Sciatic nerve (tissue), 2 donors: ENCODE results near the gene PPM1G. TPM values are rescaled to one million over a fixed set of nuclear protein-coding genes. Genes with fewer than 3 reads are reported as not detected.
"Not testable (repeated sequence)": the region's sequence is repeated elsewhere in the genome, so short reads cannot be mapped to it uniquely, and the experiment has no call there.

Experiments used
- ATAC-seq: fragments of 200-7000 bp; cut with Tn5 transposase; one replicate; pipeline ENCODE4 v1.9.1; 2020; ENCODE audit warnings: mild to moderate bottlenecking, moderate library complexity
- DNase-seq: peaks from one replicate; pipeline ENCODE4 v3.0.0-alpha.2; 2020; ENCODE audit warnings: low spot score
- intact Hi-C: fragments of 100-400 bp; cut with DNase I; formaldehyde crosslinking; loops from one replicate; pipeline ENCODE4 v1.14.2; 2022
- total RNA-seq: library from RNA; stranded (reverse); fragmentation: NEBNext Ultra II Directional; extraction: Animal tissue kit (Norgen Biotek cat#: 25700); gene quantifications from one replicate; pipeline ENCODE4 v1.2.1, GENCODE V29; 2021
- donor health status: DM: no; HTN: no; CAD: no.
- donor health status: DM: no; HTN: no; CAD: no.

PPM1G gene
- 37.8 TPM for total RNA-seq

GRCh38 chr2:27409321-27410073 is at the start of gene PPM1G:
PPM1G (minus strand) TSS chr2:27409591; CDS start chr2:27409422, 169 bp downstream.
- intact Hi-C loops: no loop called here
- ATAC-seq (peak; percentile 100), DNase-seq (peak; percentile 98)

- intact Hi-C loops: no loop called here
- DNase-seq (no peak), ATAC-seq (no peak)
Observed at GRCh38 chr2:27453968-27454367, 44.6 kb upstream of the PPM1G start.

DNA sequence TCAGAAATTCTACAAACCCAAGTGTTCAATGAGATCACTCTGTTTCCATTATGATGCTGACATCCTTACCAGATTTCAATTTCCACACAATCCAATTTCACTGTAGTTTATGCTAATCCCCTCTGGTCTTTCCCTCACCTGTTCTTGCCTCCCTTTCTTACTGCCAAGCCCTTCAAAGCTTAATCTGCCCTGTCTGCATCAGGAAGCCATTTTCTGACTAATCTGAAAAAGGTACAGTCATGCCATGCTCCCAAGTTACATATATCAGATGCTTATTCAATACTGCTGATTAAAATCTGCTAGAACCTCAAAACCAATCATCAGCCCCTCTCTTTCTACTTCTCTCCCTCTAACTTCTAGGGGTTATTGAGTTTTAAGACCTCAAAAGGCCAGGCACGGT is 41.7 kb upstream of the PPM1G start:
- no peak for ATAC-seq
- DNase-seq: no peak
- intact Hi-C loops: no loop called here

- ATAC-seq (no peak), DNase-seq (no peak)
- intact Hi-C loops: no loop called here
Observed at GRCh38 chr2:27448381-27448780, 39.0 kb upstream of the PPM1G start.

DNA sequence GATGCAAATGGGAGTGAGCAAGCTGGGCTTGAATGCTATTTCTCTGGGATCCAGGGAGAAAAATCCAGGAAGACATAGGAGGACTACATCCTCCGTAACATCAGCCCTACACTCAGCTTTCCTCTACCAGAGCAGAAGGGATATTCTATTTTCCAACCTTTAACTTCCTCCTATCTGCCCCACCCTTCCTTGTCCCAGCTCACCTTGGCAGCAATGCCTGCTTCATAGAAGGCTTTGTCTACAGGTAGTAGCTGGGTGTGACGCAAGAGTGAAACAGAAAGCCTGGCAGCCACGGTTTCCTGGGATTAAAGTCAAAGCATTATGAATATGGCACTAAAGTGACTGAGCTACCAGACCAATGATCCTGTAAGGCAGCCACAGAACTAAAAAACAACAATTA is 36.7 kb upstream of the PPM1G start:
- ATAC-seq (no peak), DNase-seq (no peak)
- intact Hi-C loops: no loop called here

DNA sequence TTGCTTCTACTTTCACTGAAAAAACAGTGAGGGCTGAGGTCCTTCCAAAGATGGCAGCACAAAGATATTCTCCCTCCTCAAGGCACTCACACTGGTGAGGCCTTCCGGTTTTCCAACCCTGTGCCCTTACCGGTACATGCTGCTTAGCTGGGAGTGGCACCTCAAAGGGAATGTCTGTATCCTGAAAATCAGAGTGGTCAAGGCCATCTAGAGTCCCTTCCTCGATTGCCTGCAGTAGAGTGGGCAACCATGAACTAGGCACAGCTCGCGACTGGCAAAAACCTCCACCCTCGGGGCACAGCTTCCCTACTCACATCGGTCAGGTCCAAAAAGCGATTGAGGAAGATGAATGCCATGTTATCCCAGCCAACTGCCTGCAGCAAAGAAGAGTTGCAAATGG is 36.2 kb upstream of the PPM1G start:
- ATAC-seq: no peak
- no peak for DNase-seq
- intact Hi-C loops: no loop called here

- ATAC-seq (no peak), DNase-seq (no peak)
- intact Hi-C loops: no loop called here
Observed at GRCh38 chr2:27445155-27445554, 35.8 kb upstream of the PPM1G start.

- intact Hi-C loops: no loop called here
- ATAC-seq (peak; percentile 38), DNase-seq (no peak)
Observed at GRCh38 chr2:27442920-27443282, 33.5 kb upstream of the PPM1G start.

- DNase-seq (no peak), ATAC-seq (peak; percentile 47)
- intact Hi-C loops: no loop called here
Observed at GRCh38 chr2:27441958-27442919, 32.8 kb upstream of the PPM1G start, which contains the start of gene KRTCAP3. KRTCAP3 (plus strand) TSS chr2:27442381; CDS start chr2:27442413, 32 bp downstream.

GRCh38 chr2:27441226-27441926 is 32.0 kb upstream of the PPM1G start:
- intact Hi-C loops: no loop called here

DNA sequence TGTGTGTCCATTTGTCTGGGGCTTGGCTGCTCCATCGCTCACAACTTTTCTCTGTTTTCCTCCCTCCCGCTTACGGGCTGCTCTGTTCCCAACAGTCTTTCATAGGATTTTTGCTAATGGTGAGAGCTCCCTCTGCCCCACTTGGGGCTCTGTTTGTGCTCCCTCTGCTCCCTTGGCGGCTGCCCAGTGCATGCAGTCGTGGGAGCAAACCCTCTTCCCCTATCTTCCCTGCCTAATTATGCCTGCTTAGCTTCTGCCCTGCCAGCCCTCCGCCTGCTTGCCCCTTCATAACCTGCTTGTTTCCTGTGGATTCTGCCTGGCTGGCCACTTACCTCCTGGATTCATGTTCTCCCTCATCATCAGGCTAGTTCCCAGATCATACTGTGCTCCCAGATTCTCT is 26.2 kb upstream of the PPM1G start:
- intact Hi-C loops: no loop called here
- ATAC-seq: no peak
- DNase-seq: no peak

More at GRCh38 chr2:27441226-27441926, 32.0 kb upstream of the PPM1G start:
- no peak for DNase-seq
- no peak for ATAC-seq

- no peak for DNase-seq
- ATAC-seq: no peak
- intact Hi-C loops: no loop called here
Observed at GRCh38 chr2:27431395-27431794, 22.0 kb upstream of the PPM1G start.

GRCh38 chr2:27428978-27429541 is 19.7 kb upstream of the PPM1G start:
- intact Hi-C loops: no loop called here

GRCh38 chr2:27428213-27428977 is 19.0 kb upstream of the PPM1G start, which contains the start of gene NRBP1:
NRBP1 (plus strand) TSS chr2:27428631; CDS start chr2:27433274, 4,643 bp downstream.
- ATAC-seq (peak; percentile 98), DNase-seq (peak; percentile 95)
- intact Hi-C loops: no loop called here

More at GRCh38 chr2:27428978-27429541, 19.7 kb upstream of the PPM1G start:
- ATAC-seq (peak; percentile 84), DNase-seq (peak; percentile 83)

DNA sequence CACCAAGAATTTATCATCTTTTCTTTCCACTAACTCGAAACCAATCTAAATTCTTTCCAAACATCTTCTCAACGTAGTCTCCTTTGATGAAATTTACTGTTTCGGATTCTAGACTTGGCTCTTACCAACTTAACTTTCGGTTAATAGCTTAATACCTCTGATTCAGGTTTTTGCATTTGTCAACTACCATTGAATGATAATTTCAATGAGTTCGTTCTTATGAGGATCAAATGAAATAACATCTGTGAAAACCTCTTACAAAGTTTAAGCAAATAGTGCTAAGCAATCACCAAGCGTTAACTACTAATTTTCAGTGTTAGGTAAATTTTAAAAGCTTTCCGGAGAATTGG is 18.4 kb upstream of the PPM1G start:
- ATAC-seq: no peak
- intact Hi-C loops: no loop called here
- DNase-seq: no peak

GRCh38 chr2:27425039-27425438 is 15.6 kb upstream of the PPM1G start:
- intact Hi-C loops, ATAC-seq, DNase-seq: not testable (repeated sequence)

GRCh38 chr2:27422958-27423357 is 13.6 kb upstream of the PPM1G start:
- intact Hi-C loops: no loop called here
- ATAC-seq (no peak), DNase-seq (no peak)

DNA sequence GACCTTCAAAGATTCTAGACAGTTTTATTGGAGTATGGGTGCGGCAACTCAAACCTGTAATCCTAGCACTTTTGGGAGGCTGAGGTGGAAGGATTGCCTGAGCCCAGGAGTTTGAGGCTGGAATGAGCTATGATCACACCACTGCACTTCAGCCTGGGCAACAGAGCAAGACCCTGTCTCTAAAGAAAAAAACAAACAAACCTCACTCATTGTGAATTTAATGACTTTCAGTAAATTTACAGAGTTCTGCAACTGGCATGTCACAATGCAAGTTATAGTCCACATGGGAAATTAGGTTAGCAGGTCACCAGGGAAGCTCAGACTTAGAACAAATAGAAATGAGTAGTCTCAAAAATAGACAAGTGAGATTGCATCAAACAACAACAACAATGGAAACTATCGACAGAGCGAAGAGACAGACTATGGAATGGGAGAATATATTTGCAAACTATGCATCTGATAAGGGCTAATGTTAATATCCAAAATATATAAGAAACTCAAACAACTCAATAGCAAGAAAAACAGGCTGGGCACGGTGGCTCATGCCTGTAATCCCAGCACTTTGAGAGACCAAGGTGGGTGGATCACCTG is 12.4 kb upstream of the PPM1G start:
- intact Hi-C loops: no loop called here

More for the DNA sequence above, 12.4 kb upstream of the PPM1G start:
- DNase-seq: no peak
- ATAC-seq: no peak
